NCI-H2107 treated with DMSO at 0.1 percent for 48 hours (cell line): ENCODE results near the gene CRTAC1.

Source experiments
- DNase-seq: peaks from one replicate; lab custom pipeline; 2025; ENCODE audit not compliant: unreplicated experiment; lab: John Stamatoyannopoulos, UW

CRTAC1 gene

GRCh38 chr10:97974526-97975525, 55.6 kb downstream of the CRTAC1 start:
- DNase-seq = no peak

DNA sequence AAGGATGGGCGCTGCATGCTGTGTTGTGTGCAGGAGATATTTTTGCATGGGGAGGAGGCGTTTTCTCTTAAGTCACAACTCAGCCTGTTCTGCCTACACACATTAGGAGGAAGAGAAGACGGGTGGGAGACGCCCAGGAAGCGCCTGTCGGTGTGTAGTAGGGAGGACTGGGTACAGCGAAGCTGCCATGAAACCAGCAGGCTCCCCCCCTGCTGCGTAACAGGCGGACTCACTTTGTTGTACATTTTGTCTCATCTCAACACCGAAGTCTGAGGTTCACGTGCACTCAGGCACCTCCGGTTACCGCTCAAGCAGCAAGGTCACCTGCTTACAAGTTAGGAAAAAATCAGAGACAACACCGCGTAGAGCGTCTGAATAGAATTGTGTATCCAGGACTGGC, 56.3 kb downstream of the CRTAC1 start:
- DNase-seq = no peak

DNA sequence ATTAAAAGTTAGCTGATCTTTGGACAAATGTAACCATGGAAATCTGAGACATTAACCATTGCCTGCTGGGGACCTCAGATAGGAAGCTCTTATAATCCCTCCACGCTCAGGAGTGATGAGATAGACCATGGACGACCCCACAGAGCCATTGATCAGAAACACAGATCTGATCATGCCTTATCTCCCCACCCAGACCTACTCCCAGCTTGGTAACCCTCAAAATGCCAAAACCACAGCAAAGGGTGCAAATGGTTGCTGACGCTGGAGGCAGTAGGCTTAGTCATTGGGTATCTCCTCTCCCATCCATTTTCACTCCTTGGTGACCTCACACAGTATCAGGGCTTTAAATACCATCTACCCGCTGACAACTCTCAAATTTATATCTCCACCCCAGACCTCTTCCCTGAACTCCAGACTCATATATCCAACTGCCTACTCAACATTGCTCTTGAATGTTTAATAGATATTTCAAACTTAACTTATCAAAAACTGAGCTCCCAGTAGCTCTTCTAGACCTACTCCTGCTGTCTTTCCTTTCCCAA, 60.8 kb downstream of the CRTAC1 start:
- DNase-seq = no peak

DNA sequence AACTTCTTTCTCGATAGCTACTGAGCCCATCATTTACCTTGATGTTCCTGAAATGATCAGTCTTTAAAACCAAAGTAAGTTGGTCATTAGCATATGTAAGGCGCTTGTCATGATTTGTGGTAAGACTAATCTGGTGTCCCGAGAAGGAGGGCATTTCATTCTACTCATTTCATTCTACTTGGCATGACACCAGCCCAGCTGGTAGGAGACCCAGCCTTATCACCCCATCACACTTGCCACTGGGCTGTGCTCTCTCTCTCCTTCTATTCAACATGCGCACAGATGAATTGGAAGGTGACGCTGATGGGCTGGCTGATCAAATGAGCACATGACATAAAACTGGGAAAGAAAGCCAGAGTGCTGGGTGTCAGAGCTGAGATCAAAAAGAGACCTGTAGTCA, 65.7 kb downstream of the CRTAC1 start:
- no peak for DNase-seq

GRCh38 chr10:97961945-97962344, 68.5 kb downstream of the CRTAC1 start:
- no peak for DNase-seq

DNA sequence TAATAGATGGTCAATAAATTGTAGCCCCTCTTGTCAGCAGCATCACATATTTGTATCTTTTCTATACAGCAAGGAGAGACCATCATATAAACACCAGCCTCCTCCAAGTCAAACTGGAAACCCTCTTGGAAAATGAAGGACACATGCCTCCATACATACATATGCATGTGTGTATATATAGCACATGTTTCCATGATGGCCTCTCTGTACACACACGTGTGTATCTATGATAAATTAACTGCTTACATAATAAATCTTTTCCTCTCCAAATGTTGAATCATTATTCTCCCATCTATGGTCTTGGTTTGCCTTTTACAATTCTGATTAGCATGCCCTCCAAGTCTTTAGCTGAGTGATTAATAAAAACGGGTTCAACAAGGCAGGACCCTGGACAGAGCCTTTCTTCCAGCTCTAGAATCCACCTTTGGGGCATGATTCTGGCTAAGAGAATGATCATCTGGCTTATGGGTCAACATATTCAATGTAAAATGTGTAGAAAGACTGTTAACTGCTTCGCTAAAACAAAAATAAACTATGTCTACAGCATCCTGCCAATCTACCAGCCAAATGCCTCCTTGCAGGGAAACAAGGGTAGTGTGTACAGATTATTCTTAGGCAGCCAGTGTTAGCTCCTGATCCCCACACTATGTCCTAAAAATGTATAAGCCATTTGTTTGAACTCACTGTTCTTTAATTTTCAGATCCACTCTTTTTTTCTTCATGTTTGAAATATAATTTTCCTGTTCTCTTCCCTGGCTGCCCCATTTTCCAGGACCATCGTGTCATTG, 70.0 kb downstream of the CRTAC1 start:
- no peak for DNase-seq

- no peak for DNase-seq
Measured at GRCh38 chr10:97949462-97949861, 81.0 kb downstream of the CRTAC1 start.

- DNase-seq = no peak
Measured at GRCh38 chr10:97948822-97949221, 81.6 kb downstream of the CRTAC1 start.

DNA sequence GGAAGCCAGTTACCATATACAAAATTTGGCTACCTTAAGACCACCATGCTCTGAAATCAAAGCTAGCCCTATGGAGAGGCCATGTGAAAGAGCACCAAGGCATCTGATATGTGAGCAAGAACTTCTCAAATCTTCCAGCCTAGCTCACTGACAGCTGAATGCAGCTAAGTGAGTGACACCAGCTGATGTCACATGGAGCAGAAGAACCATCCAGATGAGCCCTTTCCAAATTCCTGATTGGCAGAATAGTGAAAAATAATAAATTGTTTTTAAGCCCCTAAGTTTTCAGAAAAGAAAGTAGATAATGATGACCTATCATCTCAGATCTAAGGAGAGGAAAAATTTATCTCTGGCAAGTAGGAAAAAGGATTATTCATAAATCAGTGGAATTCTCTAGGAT, 85.6 kb downstream of the CRTAC1 start:
- no peak for DNase-seq

- DNase-seq = no peak
Measured at GRCh38 chr10:97943294-97943693, 87.1 kb downstream of the CRTAC1 start.

- DNase-seq = no peak
Measured at GRCh38 chr10:97940534-97940933, 89.9 kb downstream of the CRTAC1 start.

GRCh38 chr10:97939446-97939990, 90.9 kb downstream of the CRTAC1 start:
- no peak for DNase-seq

- no peak for DNase-seq
Measured at GRCh38 chr10:97937928-97938327, 92.5 kb downstream of the CRTAC1 start.

- no peak for DNase-seq
Measured at GRCh38 chr10:97937054-97937453, 93.4 kb downstream of the CRTAC1 start.

- DNase-seq = no peak
Measured at GRCh38 chr10:97936126-97936525, 94.3 kb downstream of the CRTAC1 start.

DNA sequence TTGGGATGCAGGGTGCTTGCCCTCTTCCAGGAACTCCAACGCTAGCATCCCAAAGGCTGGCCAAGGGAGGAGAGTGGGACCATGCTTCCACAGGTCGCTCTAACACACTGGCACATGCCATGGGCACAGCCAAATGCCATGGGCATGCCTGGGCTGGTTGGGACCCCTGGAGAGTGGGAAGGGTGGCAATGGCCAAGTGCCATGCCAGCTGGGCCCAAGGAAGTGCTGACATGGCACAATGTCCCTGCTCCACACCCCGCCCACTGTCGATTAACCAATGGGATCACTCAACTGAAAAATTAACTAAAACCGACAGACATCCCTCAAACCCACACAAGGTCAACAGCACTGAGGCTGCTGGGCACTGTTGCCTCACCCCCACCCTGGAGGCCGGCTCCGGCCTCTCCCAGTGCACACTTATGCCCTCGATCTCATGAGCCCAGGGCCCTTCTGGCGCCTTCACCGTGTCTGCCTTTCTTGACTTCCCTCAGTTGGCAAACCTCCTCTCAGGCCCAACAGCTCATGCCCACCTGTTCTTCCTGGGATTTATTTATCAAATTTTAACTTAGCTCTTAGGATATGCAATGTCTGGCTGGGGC, 97.4 kb downstream of the CRTAC1 start:
- DNase-seq = no peak

DNA sequence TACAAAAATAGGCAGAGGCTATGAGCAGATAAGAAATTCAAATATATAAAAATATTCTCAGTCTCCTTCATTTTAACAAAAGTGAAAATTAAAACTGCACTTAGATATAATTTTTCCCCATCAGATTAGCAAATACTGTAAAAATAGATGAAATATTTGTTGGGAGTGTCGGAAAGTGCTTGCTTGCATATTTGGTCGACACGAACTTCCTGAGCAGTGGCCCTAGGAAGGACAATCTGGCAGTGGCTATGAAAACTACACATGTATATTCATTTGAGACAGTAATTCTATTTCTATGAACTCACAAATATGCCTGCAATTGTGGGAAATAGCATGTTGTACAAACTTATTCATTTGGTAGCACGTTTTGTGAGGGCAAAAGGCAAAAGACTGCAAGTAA, 99.4 kb downstream of the CRTAC1 start:
- no peak for DNase-seq

DNA sequence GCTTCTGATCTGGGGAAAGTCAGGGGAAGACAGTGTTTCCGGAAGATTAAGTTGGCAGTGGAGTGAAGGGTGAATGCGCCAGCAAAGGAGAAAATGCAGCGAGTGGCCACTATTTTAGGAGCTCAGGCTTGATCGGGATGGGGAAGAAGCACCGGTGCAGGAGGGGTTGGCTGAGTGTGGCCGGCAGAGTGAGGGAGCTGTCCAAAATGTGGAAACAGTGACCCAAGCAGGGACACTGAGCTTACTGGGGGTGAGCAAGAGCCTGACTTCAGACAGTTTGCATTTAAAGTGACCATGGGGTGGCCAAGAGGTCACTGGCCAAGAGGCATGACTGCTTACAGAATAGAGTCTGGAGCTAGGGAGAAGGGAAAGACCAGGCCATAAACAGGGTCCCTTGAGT, 101.5 kb downstream of the CRTAC1 start:
- DNase-seq = no peak

GRCh38 chr10:97927622-97928021, 102.8 kb downstream of the CRTAC1 start:
- no peak for DNase-seq

GRCh38 chr10:97926055-97926454, 104.4 kb downstream of the CRTAC1 start:
- no peak for DNase-seq

DNA sequence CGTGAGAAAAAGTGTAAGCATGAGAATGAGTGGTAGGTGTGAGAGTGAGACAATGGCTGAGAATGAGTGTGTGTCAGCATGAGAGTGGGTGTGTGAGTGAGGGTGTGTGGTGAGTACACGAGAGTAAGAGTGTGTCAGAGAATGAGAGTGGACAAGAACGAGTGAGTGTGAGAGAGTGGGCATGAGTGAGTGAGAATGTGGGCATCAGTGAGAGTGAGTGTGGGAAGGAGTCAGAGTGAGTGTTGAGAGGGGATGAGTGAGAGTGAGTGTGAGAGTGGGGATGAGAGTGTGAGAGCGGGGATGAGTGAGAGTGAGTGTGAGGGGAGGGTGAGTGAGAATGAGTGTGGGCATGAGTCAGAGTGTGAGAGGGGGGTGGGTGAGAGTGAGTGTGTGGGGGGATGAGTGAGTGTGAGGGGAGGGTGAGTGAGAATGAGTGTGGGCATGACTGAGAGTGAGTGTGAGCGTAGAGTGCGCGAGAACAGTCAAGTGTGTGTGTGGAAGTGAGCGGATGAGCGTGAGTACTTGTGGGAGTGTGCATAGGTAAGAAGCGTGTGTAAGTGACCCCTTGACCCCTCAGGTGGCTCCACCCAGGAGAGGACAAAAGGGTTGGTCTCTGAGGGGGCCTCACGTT, 105.0 kb downstream of the CRTAC1 start:
- DNase-seq = no peak
